Astrocyte (in vitro differentiated cells and primary cell): Measurements from ENCODE around the gene POLD2.

Experiments used
- EZH2 ChIP-seq: IDR thresholded peaks from 2 replicates; pipeline ENCODE4 v1.6.1; 2012; ENCODE audit warnings: mild to moderate bottlenecking, low read length, inconsistent platforms; ENCODE audit not compliant: insufficient read depth
- TF ChIP-seq, protein P1 (sequence below): IDR thresholded peaks from 2 replicates; pipeline ENCODE4 v1.5.1; 2011; ENCODE audit warnings: low read depth, mild to moderate bottlenecking, inconsistent platforms, low read length, moderate library complexity; ENCODE audit not compliant: insufficient read depth

DNA sequence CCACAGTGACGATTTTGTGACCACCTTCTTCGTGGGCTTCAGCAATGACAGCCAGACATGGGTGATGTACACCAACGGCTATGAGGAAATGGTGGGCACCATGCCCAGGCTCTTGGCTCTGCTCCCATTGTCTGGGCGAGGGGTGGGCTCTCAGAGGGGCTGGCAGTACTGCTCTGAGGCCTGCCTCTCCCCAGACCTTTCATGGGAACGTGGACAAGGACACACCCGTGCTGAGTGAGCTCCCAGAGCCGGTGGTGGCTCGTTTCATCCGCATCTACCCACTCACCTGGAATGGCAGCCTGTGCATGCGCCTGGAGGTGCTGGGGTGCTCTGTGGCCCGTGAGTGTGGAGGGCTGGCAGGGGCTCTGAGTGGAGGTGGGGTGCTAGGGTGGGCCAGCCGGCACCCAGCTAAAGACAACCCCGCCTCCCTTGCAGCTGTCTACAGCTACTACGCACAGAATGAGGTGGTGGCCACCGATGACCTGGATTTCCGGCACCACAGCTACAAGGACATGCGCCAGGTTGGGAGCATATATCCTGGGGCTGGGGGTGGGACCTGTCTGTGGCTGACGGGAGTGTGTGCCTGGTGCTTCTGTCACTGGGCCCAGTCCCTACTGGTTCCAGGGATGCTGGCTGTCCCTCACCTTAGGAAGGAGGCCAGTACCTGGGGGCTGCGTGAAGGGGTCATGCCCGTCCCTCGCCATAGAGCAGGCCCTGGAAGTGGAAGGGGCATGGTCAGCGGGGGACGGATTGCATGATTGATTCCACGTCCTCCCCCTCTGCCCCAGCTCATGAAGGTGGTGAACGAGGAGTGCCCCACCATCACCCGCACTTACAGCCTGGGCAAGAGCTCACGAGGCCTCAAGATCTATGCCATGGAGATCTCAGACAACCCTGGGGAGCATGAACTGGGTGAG lies 12.4 kb downstream of the POLD2 start:
- TF ChIP-seq EZH2, result no peak
- TF ChIP-seq, protein P1, sequence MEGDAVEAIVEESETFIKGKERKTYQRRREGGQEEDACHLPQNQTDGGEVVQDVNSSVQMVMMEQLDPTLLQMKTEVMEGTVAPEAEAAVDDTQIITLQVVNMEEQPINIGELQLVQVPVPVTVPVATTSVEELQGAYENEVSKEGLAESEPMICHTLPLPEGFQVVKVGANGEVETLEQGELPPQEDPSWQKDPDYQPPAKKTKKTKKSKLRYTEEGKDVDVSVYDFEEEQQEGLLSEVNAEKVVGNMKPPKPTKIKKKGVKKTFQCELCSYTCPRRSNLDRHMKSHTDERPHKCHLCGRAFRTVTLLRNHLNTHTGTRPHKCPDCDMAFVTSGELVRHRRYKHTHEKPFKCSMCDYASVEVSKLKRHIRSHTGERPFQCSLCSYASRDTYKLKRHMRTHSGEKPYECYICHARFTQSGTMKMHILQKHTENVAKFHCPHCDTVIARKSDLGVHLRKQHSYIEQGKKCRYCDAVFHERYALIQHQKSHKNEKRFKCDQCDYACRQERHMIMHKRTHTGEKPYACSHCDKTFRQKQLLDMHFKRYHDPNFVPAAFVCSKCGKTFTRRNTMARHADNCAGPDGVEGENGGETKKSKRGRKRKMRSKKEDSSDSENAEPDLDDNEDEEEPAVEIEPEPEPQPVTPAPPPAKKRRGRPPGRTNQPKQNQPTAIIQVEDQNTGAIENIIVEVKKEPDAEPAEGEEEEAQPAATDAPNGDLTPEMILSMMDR, result no peak
